Activated T-helper 17 cell treated with anti-CD3 and anti-CD28 coated beads, Interleukin-2, amount 50 U/mL, for 72 hours (primary cell): Measurements from ENCODE around the gene SCGN. TPM values are rescaled to one million over a fixed set of nuclear protein-coding genes. Genes with fewer than 3 reads are reported as not detected.
"Not testable (repeated sequence)": the region's sequence is repeated elsewhere in the genome, so short reads cannot be mapped to it uniquely, and the experiment has no call there.

Source experiments
- ATAC-seq: fragments of 150-1000 bp; cut with Tn5 transposase; replicated peaks from 2 replicates; pipeline ENCODE4 v1.10.0; 2021; ENCODE audit warnings: mild to moderate bottlenecking, moderate library complexity
- H3K27ac Mint-ChIP-seq: one replicate; pipeline ENCODE4 v1.8.0; 2022; ENCODE audit warnings: mixed read lengths
- H3K27me3 Mint-ChIP-seq: one replicate; pipeline ENCODE4 v1.8.0; 2022; ENCODE audit warnings: mixed read lengths
- H3K36me3 Mint-ChIP-seq: one replicate; pipeline ENCODE4 v1.8.0; 2022; ENCODE audit warnings: low read depth, mild to moderate bottlenecking, mixed read lengths
- H3K4me1 Mint-ChIP-seq: one replicate; pipeline ENCODE4 v1.8.0; 2022; ENCODE audit warnings: mixed read lengths
- H3K4me3 Mint-ChIP-seq: one replicate; pipeline ENCODE4 v1.8.0; 2022; ENCODE audit warnings: mild to moderate bottlenecking, mixed read lengths
- H3K9me3 Mint-ChIP-seq: one replicate; pipeline ENCODE4 v1.8.0; 2022; ENCODE audit warnings: mixed read lengths
- total RNA-seq, 2 donors: library from RNA; stranded (reverse); gene quantifications; one replicate each; pipeline ENCODE4 v1.2.3, GENCODE V29; 2022

Gene SCGN
- total RNA-seq, 2 donors from 2014 or later: not detected

GRCh38 chr6:25746968-25747367 is 95.0 kb downstream of the SCGN start:
- Mint-ChIP-seq H3K27me3 (peaks cover 1% of the 10 kb centered on the region), H3K36me3 (no peaks in the 10 kb centered on the region), H3K9me3 (no peaks in the 10 kb centered on the region), H3K4me1 (no peaks in the 10 kb centered on the region), H3K4me3 (no peak overlapping the region), H3K27ac (no peak overlapping the region)
- no peak for ATAC-seq

- no peaks in the 10 kb centered on the region for H3K4me1 Mint-ChIP-seq
- no peaks in the 10 kb centered on the region for H3K9me3 Mint-ChIP-seq
Measured at GRCh38 chr6:25747477-25747876, 95.5 kb downstream of the SCGN start.

GRCh38 chr6:25748049-25748448 is 96.0 kb downstream of the SCGN start:
- no peak for ATAC-seq
- Mint-ChIP-seq H3K36me3 (no peaks in the 10 kb centered on the region), H3K4me1 (no peaks in the 10 kb centered on the region), H3K27ac (no peak overlapping the region), H3K4me3 (no peak overlapping the region), H3K9me3 (no peaks in the 10 kb centered on the region), H3K27me3 (no peaks in the 10 kb centered on the region)

More at GRCh38 chr6:25747477-25747876, 95.5 kb downstream of the SCGN start:
- H3K4me3 Mint-ChIP-seq: no peak overlapping the region
- ATAC-seq: no peak
- no peaks in the 10 kb centered on the region for H3K27me3 Mint-ChIP-seq
- no peaks in the 10 kb centered on the region for H3K36me3 Mint-ChIP-seq
- no peak overlapping the region for H3K27ac Mint-ChIP-seq

- H3K4me3 Mint-ChIP-seq, H3K36me3 Mint-ChIP-seq, H3K27me3 Mint-ChIP-seq, H3K27ac Mint-ChIP-seq, ATAC-seq, H3K4me1 Mint-ChIP-seq, H3K9me3 Mint-ChIP-seq: not testable (repeated sequence)
Measured at GRCh38 chr6:25748601-25749517, 96.8 kb downstream of the SCGN start.

- Mint-ChIP-seq H3K4me3 (no peak overlapping the region), H3K4me1 (no peaks in the 10 kb centered on the region), H3K27me3 (peaks cover 7% of the 10 kb centered on the region), H3K36me3 (no peaks in the 10 kb centered on the region), H3K27ac (no peak overlapping the region), H3K9me3 (no peaks in the 10 kb centered on the region)
- ATAC-seq: no peak
Measured at GRCh38 chr6:25749837-25750236, 97.8 kb downstream of the SCGN start.

- Mint-ChIP-seq H3K27ac (no peak overlapping the region), H3K27me3 (peaks cover 7% of the 10 kb centered on the region), H3K4me1 (no peaks in the 10 kb centered on the region), H3K4me3 (no peak overlapping the region), H3K9me3 (no peaks in the 10 kb centered on the region), H3K36me3 (no peaks in the 10 kb centered on the region)
- no peak for ATAC-seq
Measured at GRCh38 chr6:25750906-25751305, 98.9 kb downstream of the SCGN start.

Other genes with a start within 250 kb of the SCGN start
- not detected for gene SLC17A4, start 102.5 kb downstream of the SCGN start, total RNA-seq
- not detected for gene SLC17A1, start 179.8 kb downstream of the SCGN start, total RNA-seq
- under 1 TPM; 0.21 to 0.67 TPM for gene SLC17A3, start 222.0 kb downstream of the SCGN start, total RNA-seq